ENCODE data around the gene PARVB.

PARVB gene, protein sequence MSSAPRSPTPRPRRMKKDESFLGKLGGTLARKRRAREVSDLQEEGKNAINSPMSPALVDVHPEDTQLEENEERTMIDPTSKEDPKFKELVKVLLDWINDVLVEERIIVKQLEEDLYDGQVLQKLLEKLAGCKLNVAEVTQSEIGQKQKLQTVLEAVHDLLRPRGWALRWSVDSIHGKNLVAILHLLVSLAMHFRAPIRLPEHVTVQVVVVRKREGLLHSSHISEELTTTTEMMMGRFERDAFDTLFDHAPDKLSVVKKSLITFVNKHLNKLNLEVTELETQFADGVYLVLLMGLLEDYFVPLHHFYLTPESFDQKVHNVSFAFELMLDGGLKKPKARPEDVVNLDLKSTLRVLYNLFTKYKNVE

DNA sequence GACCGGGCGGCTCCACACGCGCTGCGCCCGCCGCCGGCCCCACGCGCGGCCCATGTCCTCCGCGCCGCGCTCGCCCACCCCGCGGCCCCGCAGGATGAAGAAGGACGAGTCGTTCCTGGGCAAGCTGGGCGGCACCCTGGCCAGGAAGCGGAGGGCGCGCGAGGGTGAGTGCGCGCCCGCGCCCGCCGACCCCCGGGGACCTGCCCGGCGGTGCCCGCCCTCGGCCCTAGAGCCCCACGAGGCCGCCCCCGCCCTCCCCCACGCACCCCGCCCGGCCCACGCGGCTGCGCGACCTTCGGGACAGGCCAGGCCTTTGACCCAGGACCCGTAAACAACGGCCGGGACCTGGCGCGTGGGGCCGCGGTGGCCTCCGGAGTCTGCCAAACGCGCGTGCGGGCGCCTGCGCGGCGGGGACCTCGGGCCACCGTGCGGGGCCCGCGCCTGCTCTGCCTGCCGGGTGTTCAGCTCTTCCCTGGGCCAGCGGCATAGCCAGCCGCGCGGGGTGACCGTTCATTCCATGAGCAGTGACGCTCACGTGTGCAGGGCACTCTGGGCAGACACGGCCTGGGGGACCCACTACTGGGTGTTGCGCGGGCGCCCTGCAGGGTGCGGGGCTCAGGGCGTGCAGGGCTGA lies at the start of gene PARVB:
Gene PARVB, plus strand, starts transcription at position 15 of the 634 bp plus-strand sequence. Its CDS starts 38 bp downstream, at position 53.
- peak in 17 of 56 donors; percentile 3 to 66 (median 12) for DNase-seq

DNA sequence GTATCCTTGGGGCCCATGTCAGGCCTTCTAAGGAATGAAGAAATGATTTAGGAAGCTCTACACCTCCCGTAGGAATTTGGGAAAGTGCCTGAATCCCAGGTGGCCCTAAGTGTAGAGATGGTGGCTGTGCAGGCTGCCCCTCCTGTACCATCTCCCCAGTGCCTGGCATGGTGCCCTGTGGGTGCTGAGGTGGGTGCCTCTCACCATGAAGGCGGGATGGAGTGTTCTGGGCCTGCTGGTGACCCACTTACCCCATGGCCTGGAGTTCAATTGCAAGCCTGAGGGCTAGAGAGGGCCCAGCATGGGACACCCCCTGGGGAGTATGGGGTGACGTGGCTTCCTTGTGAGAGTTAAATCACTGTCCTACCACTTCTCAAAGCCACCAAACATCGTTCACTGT lies 49.1 kb upstream of the PARVB start:
- no peak for DNase-seq

DNA sequence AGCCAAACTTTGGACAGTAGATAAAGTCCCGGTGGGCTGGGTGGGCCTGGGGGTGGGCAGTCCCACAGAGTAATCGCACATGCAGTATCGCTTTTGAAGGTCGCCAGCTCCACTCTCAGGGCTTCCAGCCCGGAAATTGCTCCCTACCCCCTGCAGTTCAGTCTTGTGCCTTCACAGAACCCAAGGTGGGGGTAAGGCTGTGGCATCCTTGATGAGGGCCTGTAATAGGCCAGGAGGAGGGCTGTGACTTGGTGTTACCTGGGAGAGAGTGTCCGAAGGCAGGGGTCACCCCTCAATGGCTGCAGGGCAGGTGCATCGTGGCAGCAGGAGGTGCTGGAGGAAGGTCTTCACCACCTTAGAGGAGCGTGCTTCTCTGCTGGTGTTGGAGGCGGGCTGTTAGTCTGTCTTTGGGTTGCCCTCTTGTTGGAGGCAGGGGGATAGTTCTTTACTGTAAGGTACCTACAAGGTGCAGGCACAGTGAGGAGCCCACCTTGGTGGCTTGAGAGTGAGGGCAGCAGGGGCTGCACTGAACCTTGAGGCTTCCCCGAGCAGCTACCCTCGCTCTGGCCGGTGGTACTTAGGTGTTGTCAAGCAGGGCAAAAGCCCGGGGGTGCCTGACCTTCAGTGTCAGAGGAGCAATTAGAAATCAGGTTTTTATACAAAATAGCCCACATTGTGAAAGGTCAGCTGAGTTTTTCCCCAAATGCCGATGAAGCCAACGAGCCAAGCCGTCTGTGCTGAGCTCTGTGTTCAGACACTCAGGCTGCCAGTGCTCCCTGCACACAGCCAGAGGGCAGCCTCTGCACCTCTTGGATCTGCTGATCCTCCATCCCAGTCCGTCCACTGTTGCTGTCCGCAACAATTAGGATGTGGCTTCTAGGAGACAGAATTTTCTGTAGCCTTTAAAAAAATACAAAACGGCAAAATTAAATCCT lies 47.0 kb upstream of the PARVB start:
- DNase-seq: no peak

DNA sequence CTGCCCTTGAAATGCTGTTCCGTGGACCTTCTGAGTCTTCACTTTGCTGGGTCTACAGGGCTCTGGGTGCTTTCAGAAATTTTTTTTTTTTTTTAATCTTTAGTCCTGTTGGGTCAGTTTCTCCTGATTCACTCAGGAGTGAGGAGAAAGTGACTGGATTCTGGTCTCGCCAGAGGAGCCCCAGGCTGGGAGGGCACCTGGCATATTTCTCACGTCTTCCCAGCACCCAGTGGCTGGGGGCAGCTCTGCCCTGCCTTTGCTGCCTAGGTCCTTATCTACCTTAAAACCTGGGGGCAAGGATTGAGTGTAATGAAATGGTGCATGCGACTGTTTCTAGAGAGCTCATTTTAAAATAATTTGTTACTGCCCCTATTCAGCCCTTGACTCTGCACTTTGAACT lies 45.5 kb upstream of the PARVB start:
- no peak for DNase-seq

DNA sequence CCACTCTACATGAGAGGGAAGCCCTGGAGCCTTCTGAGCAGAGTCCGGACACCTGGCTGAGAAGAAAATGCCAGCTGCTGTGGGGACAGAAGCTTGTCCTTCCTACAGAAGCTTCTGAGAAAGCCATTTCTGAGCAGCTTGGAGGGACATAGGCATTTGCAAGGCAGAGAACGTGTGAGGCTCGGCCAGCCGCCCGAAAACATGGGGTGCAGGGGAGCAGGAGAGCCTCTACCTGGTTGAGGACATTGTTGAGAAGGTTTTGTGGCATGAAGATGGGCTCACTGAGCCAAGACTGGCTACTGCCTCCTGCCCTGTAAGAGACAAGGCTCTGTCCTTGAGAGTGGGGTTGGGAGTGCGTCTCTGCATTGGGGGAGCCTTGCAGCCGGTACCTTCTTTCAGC lies 43.5 kb upstream of the PARVB start:
- DNase-seq: no peak

DNA sequence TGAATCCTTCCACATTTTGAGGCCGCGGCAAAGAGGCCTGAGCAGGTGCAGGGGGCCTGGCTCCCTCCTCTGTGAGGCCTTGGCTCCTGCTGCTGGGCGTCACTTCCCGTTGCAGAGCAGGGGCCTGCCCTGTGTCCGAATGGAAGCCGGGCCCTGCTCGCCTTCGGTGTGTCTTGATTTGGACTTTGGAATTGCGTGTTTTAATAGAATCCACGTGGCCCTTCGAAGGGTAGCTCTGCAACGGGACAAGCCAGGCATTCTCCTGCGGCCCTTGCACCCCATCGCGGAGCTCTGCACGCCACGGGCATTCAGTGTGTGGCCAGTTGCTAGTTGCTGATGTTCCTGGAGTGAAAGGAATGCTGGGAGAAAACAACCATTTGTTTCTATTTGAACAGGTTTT lies 43.1 kb upstream of the PARVB start:
- DNase-seq: no peak

DNA sequence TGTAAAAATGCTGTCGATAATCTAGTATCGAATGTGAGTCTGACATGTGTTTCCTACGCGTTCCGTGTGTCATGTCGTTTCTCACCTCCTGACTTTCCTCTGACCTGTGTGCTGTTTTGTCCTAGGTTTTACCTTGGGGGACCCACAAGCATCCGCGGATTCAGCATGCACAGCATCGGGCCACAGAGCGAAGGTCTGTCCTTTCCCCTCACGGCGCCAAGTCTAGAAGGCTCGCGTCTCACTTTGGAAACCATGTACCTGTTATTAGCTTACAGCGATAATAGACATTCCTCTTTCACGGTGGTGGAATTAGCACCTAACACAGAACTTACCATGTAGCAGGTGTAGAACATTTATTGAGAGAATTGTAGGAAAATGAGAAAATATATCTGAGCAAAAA lies 40.3 kb upstream of the PARVB start:
- DNase-seq: no peak

DNA sequence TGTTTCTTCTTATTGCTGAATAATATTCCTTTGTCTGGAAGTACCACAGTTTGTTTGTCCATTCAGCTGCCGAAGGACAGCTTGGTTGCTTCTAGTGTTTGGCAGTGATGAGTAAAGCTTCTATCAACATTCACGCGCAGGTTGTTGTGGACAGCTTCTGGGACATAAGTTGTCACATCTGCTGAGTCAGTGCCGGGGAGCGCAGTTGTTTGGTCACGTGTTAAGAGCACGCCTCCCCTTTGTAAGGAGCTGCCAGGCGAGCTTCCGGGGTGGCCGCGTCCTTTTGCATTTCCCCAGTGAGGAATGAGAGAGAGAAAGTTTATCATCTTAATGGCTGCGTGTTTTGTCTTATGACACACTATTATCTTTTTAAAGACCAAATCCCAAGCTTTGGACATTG lies 38.6 kb upstream of the PARVB start:
- DNase-seq: peak in 17 of 56 donors; percentile 2 to 77 (median 16)

DNA sequence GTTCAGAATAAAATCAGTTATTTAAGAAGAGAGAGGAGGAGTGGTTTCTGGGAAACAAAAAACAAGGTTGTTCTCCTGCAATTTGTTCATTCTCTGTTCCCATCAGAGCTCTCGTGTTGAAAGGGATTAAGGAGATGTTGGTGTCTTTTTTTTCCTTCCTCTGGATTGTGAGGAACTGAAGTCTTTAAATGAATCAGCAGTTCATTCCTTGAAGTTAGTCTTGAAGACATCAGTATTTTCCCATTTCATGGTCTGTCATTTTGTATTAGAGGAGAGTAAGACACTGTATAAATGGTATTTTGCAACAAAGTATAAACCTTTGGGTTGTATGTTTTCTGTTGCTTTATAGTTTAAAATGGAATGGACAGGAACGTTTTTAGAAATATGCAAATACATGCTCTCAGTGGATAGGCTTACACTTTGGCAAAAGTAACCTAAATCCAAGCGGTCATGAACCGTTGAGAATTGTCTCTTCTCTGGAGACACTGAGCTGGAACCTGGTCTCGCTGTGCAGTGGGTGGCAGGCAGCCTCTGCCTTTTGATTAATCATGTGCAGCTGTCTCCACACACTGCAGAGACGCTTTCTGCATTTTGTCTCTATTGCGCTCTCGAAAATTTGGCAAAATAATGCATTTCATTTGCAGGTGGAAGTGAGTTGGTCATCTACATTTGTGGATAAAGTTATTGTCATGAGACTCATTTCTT lies 35.8 kb upstream of the PARVB start:
- no peak for DNase-seq

DNA sequence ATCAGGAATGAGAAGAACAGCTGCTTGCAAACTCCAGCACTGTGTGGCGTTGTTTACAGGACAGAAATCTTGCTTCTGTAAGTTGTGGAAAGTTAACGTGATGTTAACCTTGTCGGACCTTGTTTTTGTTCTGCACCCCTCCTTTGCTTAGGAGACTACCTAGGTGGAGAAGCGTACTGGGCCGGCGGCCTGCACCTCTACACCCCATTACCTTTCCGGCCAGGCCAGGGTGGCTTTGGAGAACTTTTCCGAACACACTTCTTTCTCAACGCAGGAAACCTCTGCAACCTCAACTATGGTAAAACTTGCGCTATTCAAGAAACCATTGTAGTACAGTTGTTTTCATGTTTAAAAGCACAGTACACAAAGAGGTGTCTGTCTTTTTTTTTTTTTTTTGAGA lies 35.1 kb upstream of the PARVB start:
- no peak for DNase-seq

DNA sequence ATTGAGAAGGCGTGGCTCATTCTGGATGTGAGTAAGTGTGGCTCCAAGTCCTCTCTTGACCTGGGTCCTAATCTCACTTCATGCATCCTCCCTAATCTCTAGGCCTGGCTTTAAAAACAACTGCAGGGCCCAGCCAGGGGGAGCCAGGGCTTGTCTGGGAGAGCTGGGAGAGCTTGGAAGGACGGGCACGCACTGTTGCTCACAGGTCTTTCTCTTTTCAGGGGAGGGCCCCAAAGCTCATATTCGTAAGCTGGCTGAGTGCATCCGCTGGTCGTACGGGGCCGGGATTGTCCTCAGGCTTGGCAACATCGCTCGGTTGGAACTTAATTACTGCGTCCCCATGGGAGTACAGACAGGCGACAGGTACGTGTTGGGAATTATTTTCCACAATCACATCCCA lies 34.1 kb upstream of the PARVB start:
- no peak for DNase-seq

DNA sequence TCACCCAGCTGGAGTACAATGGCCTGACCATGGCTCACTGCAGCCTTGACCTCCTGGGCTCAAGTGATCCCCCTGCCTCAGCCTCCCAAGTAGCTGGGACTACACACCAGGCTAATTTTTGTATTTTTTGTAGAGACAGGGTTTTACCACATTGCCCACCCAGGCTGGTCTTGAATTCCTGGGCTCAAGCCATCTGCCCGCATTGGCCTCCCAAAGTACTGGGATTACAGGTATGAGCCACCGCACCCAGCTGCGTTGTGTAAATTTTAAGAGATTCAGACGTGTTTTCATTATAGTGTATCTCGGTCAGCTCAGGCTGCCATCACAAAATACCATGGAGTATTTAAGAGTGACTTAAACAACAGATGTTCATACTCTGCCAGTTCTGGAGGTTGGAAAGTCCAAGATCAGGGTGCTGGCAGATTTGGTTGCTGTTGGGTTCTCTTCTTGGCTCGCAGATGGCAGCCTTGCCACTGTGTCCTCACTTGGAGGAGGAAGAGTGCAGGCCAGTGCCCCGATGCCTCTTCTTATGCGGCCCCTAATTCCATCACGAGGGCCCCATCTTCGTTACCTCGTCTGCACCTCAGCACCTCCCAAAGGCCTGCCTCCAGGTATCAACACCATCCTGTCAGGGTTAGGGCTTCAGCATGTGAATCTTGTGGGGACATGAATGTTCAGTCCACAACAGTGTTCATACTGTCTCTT lies 32.6 kb upstream of the PARVB start:
- DNase-seq: no peak

DNA sequence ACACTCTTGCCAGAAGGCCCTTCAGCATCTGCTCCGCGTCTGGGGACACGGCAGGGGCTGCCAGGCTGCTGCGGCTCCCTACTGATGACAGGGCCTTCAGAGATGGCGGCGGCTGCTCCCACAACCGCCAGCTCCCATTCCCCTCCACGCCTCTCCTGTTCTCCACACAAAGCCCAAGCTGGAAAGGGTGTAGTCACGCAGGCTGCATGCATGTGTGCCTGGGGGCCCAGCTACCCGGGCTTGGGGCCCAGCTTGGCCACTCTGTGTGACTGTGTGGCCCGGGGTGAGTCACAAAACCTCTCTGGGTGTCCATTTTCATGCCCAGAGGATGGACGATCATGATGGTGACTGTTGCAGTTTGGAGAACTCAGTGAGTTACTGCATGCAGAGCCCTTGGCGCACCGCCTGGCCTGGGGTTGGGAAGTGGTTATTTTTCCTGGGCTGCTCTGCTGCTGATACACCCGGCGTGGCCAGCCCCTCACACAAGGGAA lies 31.7 kb upstream of the PARVB start:
- DNase-seq: no peak

DNA sequence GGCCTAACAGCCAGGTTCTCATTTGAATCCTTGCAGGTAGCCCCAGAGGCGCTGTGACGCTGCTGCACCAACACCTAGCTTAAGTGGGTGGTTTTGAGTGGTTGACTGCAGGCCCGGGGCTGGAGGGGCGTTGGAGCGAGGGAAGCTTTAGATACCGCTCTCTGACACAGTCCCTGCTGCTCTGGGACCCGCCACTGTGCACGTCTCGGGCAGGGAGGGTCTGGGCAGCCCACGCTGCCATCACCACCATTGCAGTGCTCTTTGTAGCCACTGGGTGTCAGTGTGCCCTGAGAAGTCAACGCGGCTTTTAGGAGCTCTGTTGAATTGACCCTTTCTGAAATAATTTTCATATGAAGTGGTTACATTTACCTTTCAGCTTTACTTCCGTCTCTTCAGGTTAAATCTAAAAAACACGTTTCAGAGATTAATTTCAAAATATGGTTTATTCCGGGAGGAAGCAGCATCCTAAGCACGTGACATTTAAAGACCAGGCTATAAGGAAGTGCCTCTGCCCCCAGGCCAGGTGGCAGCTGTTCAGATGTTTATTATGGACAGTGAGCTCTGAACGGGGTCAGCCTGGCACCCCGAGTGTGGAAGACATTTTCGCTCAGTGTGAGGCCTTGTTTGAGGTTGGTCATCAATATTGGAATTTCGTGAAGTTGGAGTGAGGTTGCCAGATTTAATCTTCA lies 30.9 kb upstream of the PARVB start:
- DNase-seq: peak in 27 of 56 donors; percentile 4 to 60 (median 25)

DNA sequence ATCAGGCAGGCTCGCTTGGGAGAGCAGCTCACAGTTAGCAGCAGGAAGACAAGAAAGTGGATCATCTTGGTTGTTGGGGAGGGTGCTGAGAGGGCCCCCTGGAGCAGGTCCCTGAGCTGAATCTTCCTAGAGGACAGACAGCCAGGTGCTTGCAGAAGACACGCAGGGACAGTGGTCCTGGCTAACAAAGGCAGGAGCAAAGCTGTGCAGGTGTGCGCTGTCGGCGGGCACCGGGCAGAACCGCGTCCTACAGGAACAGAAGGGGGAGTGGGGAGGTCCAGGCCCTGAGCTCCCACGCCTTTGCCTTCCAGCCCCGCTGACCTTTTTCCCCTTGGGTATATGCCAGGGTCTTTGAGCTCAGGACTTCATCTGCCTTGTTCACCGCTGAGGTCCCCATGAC lies 30.1 kb upstream of the PARVB start:
- no peak for DNase-seq

DNA sequence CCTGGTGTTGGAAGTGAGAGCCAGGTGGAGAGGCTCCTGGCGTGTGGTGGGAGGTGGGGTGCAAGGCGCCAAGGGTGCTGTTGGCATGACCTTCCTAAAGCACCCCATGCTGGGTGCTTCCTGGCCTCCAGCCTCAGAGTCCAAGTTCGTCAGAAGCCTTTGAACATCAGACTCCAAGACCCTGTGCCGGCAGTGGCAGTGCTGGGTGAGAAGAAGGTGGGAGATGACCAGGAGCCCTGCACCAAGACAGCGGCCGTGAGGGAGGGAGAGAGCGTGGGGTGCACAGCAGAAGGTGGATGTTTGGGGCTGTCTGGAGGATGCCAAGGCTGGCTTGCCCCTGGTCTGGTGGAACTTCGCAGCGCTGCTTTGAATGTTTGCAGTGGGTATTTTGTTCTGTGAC lies 29.7 kb upstream of the PARVB start:
- DNase-seq: no peak

DNA sequence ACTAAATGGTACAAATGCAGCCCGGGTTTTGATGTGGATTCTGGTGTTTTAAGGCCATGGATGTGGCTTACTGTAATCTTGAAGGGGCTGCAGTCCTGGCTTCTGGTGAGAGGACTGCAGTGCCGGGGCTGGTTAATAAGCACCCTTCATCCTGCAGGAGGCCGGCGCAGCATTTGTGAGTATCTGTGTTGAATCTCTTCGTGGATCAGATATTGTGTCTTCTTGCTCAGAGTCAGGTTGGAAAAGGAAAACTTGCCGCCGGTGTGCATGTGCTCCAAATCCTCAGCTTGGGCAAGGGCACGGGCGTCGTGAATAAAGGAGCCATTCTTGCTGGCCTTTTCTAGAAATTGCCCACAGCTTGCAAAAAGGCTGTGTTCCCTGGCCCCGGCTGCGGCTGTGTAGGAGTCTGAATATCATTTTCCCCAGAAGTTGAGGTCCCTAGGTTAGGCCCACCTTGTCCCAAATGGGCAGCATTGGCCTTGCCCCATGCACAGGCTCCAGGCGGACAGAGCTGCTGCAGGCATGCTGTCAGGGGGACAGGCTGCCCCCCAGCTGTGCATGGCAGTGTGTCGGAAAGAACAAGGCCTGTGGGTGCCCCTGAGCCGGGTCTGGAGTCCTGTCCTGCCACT lies 28.9 kb upstream of the PARVB start:
- no peak for DNase-seq

DNA sequence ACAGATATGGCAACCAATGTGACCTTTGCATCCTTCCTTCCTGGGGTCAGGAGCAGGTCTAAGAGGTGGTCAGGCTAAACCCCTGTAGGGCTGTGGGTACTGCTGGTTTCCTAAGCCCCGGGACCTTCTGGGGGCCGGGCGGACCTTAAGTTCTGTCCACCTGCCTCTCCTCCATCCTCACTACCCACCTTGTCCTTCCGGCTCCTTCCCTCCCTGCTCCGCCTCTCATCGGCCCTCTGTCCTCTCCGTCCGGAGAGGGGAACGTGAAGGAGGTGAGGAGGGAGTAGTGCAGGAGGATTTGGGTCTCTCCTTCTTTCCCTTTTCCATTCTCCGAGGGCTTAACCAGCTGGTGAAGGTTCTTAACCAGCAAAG lies 28.3 kb upstream of the PARVB start:
- no peak for DNase-seq

Measured in nucleus accumbens (tissue), 56 donors.